ENCODE data around the gene NHLRC1. TPM values are rescaled to one million over a fixed set of nuclear protein-coding genes. Genes with fewer than 3 reads are reported as not detected.

NHLRC1 gene
- total RNA-seq = under 1 TPM; 0.58 to 0.89 (median 0.68) TPM
- 1.1 TPM for total RNA-seq (2013)

DNA sequence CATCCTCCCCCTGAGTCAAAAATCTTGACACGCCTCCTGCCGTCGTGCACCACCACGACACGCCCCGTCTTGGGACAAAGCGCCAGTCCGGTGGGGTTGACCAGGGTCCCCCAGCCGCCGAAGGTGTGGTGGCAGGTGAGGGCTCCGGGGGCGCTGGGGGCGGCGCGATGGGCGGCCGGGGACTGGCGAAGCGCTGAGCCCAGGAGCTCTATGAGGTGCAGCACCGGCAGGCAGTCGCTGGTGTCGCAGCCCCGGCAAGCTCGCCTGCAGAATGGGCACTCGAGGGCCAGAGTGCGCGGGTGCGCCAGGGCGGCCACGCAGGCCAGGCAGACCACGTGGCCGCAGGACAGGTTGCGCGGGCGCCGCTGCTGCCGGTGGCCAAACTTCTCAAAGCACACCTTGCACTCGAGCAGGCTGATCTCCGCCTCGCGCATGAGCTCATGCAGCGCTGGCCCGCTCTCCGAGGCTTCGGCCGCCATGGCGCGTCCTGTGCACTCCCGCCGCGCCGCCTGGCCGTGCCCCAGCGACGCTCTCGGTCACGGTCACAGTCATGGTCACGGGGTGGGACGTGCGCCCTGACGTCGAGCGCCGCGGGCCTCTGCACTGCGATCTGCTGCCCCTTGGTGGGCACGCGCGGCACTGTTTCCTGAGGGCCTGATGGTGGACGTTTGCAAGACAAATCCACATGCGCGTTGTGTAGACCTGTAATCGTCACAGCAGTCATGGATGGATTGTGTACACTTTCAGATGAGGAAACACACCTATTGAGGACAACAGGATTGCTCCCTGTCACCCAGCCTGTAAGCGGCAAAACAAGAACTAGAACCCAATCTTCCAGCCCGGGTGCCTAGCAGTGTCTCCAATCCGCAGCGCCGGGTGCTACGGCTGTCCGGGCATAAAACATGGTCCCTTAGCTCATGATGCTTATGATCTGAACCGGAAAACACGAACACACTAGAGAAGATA lies at the start of gene NHLRC1:
NHLRC1 (minus strand) TSS at position 550 of the 966 bp plus-strand sequence; CDS start at position 479, 71 bp downstream.
- DNase-seq (peak; percentile 81 to 84), ATAC-seq (peak; percentile 99 to 100 (median 99))
- Histone ChIP-seq H3K4me1 (ENCODE audit: control insufficient read depth, insufficient read depth, low read length) (peaks cover 13% of the 10 kb centered on the region), H3K4me3 (ENCODE audit: low read length) (peak within 1 kb of the TSS; percentile 38), H3K36me3 (ENCODE audit: control insufficient read depth, insufficient read depth, low read length) (no peaks in the 10 kb centered on the region), H3K9me3 (ENCODE audit: control insufficient read depth, insufficient read depth, low read length) (no peaks in the 10 kb centered on the region), H3K27ac (ENCODE audit: low read length) (no peak within 1 kb of the TSS), H3K27me3 (ENCODE audit: control insufficient read depth, insufficient read depth, low read length) (no peaks in the 10 kb centered on the region)
- H3K4me1 Mint-ChIP-seq = peaks cover 8 to 13% of the 10 kb centered on the region in 2 donors
- H3K36me3 Mint-ChIP-seq = no peaks in the 10 kb centered on the region
- TF ChIP-seq, protein P1, sequence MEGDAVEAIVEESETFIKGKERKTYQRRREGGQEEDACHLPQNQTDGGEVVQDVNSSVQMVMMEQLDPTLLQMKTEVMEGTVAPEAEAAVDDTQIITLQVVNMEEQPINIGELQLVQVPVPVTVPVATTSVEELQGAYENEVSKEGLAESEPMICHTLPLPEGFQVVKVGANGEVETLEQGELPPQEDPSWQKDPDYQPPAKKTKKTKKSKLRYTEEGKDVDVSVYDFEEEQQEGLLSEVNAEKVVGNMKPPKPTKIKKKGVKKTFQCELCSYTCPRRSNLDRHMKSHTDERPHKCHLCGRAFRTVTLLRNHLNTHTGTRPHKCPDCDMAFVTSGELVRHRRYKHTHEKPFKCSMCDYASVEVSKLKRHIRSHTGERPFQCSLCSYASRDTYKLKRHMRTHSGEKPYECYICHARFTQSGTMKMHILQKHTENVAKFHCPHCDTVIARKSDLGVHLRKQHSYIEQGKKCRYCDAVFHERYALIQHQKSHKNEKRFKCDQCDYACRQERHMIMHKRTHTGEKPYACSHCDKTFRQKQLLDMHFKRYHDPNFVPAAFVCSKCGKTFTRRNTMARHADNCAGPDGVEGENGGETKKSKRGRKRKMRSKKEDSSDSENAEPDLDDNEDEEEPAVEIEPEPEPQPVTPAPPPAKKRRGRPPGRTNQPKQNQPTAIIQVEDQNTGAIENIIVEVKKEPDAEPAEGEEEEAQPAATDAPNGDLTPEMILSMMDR (IDR thresholded peaks at IDR 0.05) = peak; percentile 81
- no peaks in the 10 kb centered on the region for H3K9me3 Mint-ChIP-seq
- peak within 1 kb of the TSS; percentile 43 to 90 for H3K27ac Mint-ChIP-seq
- peak within 1 kb of the TSS; percentile 91 for H3K4me3 Mint-ChIP-seq
- intact Hi-C loops (cut with micrococcal nuclease) = loop anchor here (1.0 to 10.0 kb wide), 3 partner anchors 289 to 518 kb away; partner anchors contain the start of genes FAM8A1 and NUP153
- WGBS (ENCODE audit: insufficient coverage) = 22% methylated on average over 82 of the region's 82 CpGs
- H3K27me3 Mint-ChIP-seq (ENCODE audit: low read depth in 2 of 2) = no peaks in the 10 kb centered on the region

- TF ChIP-seq, protein P1 (IDR thresholded peaks at IDR 0.05) = no peak
- Histone ChIP-seq H3K4me3 (ENCODE audit: low read length) (no peak overlapping the region), H3K9me3 (ENCODE audit: control insufficient read depth, insufficient read depth, low read length) (no peaks in the 10 kb centered on the region), H3K27me3 (ENCODE audit: control insufficient read depth, insufficient read depth, low read length) (no peaks in the 10 kb centered on the region), H3K36me3 (ENCODE audit: control insufficient read depth, insufficient read depth, low read length) (peaks cover 16% of the 10 kb centered on the region), H3K4me1 (ENCODE audit: control insufficient read depth, insufficient read depth, low read length) (no peaks in the 10 kb centered on the region), H3K27ac (ENCODE audit: low read length) (no peak overlapping the region)
- no peak overlapping the region for H3K27ac Mint-ChIP-seq
- intact Hi-C loops (cut with micrococcal nuclease) = no loop called here
- H3K27me3 Mint-ChIP-seq (ENCODE audit: low read depth in 2 of 2) = no peaks in the 10 kb centered on the region
- H3K4me3 Mint-ChIP-seq = no peak overlapping the region
- peaks cover 0 to 2% of the 10 kb centered on the region in 2 donors for H3K9me3 Mint-ChIP-seq
- no peak for DNase-seq
- 100% methylated on average over 4 of the region's 7 CpGs for WGBS (ENCODE audit: insufficient coverage)
- no peak for ATAC-seq
- H3K4me1 Mint-ChIP-seq = peaks cover 13 to 17% of the 10 kb centered on the region in 2 donors
- peaks cover 31% of the 10 kb centered on the region for H3K36me3 Mint-ChIP-seq
These were observed 49.4 kb upstream of the NHLRC1 start for GRCh38 chr6:18171871-18172270.

- Histone ChIP-seq H3K9me3 (ENCODE audit: control insufficient read depth, insufficient read depth, low read length) (no peaks in the 10 kb centered on the region), H3K27me3 (ENCODE audit: control insufficient read depth, insufficient read depth, low read length) (no peaks in the 10 kb centered on the region), H3K4me3 (ENCODE audit: low read length) (no peak overlapping the region), H3K36me3 (ENCODE audit: control insufficient read depth, insufficient read depth, low read length) (peaks cover 20% of the 10 kb centered on the region), H3K27ac (ENCODE audit: low read length) (no peak overlapping the region), H3K4me1 (ENCODE audit: control insufficient read depth, insufficient read depth, low read length) (no peaks in the 10 kb centered on the region)
- intact Hi-C loops (cut with micrococcal nuclease) = no loop called here
- Mint-ChIP-seq H3K27me3 (ENCODE audit: low read depth in 2 of 2) (no peaks in the 10 kb centered on the region), H3K4me3 (no peak overlapping the region), H3K27ac (no peak overlapping the region), H3K4me1 (no peaks in the 10 kb centered on the region), H3K9me3 (peaks cover 0 to 2% of the 10 kb centered on the region in 2 donors), H3K36me3 (peaks cover 26% of the 10 kb centered on the region)
- DNase-seq (no peak), ATAC-seq (no peak)
- WGBS (ENCODE audit: insufficient coverage) = 100% methylated on average over 2 of the region's 3 CpGs
- TF ChIP-seq, protein P1 (IDR thresholded peaks at IDR 0.05) = no peak
These were observed 45.8 kb upstream of the NHLRC1 start for GRCh38 chr6:18168264-18168663.
